ENCODE results near the gene SSUH2.

Gene SSUH2

GRCh38 chr3:8638994-8639658, 5.5 kb downstream of the SSUH2 start:
- no peak overlapping the region for H3K27ac ChIP-seq (ENCODE audit: extremely low read depth, low read depth, low read length)
- H3K9me3 ChIP-seq (ENCODE audit: control insufficient read depth, insufficient read depth, low read depth, low read length) = no peaks in the 10 kb centered on the region
- no peak overlapping the region for H3K4me3 ChIP-seq (ENCODE audit: low read depth, low read length)
- CTCF ChIA-PET = no interaction called here
- TF ChIP-seq, protein P1, sequence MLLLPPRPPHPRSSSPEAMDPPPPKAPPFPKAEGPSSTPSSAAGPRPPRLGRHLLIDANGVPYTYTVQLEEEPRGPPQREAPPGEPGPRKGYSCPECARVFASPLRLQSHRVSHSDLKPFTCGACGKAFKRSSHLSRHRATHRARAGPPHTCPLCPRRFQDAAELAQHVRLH (tag by site-specific recombination; IDR thresholded peaks at IDR 0.05) = no peak
- no peak for TF ChIP-seq PBX3 (CRISPR knock-in tag; IDR thresholded peaks at IDR 0.05)
- no peak for TF ChIP-seq SCRT1 (tag by site-specific recombination; IDR thresholded peaks at IDR 0.05; ENCODE audit: borderline replicate concordance)
- no peak for TF ChIP-seq ZNF184 (tag by site-specific recombination; IDR thresholded peaks at IDR 0.05)
- TF ChIP-seq, protein P2, sequence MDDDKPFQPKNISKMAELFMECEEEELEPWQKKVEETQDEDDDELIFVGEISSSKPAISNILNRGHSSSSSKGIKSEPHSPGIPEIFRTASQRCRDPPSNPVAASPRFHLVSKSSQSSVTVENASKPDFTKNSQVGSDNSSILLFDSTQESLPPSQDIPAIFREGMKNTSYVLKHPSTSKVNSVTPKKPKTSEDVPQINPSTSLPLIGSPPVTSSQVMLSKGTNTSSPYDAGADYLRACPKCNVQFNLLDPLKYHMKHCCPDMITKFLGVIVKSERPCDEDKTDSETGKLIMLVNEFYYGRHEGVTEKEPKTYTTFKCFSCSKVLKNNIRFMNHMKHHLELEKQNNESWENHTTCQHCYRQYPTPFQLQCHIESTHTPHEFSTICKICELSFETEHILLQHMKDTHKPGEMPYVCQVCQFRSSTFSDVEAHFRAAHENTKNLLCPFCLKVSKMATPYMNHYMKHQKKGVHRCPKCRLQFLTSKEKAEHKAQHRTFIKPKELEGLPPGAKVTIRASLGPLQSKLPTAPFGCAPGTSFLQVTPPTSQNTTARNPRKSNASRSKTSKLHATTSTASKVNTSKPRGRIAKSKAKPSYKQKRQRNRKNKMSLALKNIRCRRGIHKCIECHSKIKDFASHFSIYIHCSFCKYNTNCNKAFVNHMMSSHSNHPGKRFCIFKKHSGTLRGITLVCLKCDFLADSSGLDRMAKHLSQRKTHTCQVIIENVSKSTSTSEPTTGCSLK (tag by site-specific recombination; IDR thresholded peaks at IDR 0.05) = no peak
- no peak for TF ChIP-seq ZNF112 (tag by site-specific recombination; IDR thresholded peaks at IDR 0.05)
- TF ChIP-seq ZNF302 (tag by site-specific recombination; IDR thresholded peaks at IDR 0.05; ENCODE audit: low read depth) = no peak
- TF ChIP-seq, protein P3, sequence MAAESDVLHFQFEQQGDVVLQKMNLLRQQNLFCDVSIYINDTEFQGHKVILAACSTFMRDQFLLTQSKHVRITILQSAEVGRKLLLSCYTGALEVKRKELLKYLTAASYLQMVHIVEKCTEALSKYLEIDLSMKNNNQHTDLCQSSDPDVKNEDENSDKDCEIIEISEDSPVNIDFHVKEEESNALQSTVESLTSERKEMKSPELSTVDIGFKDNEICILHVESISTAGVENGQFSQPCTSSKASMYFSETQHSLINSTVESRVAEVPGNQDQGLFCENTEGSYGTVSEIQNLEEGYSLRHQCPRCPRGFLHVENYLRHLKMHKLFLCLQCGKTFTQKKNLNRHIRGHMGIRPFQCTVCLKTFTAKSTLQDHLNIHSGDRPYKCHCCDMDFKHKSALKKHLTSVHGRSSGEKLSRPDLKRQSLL (tag by site-specific recombination; IDR thresholded peaks at IDR 0.05) = no peak
- TF ChIP-seq ZSCAN16 (tag by site-specific recombination; IDR thresholded peaks at IDR 0.05) = no peak
- no peaks in the 10 kb centered on the region for H3K36me3 ChIP-seq (ENCODE audit: control insufficient read depth in 2 of 2, insufficient read depth in 1 of 2, low read length in 2 of 2)
- H3K4me1 ChIP-seq (ENCODE audit: control insufficient read depth, insufficient read depth, low read length) = no peaks in the 10 kb centered on the region
- POLR2A ChIA-PET = no interaction called here

DNA sequence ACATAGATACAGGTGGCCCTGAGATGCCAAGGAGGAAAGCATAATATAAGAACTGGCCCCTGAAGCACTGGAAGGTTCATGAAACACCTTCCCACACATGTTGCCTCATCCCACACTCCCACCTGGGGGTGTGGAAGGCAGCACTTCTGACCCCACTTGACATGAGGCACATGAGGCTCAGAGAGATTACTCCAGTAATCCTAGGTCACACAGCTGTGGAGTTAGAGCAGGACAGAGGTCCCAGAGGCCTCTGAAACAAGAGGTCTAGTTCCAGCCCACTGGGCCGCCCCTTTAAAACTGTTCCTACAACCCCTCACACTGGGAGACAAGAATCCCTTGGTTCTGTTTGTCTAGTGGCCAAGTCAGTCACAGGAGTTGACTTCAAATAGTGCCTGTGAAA, 7.2 kb downstream of the SSUH2 start:
- H3K4me3 ChIP-seq (ENCODE audit: low read depth, low read length) = no peak overlapping the region
- H3K27ac ChIP-seq (ENCODE audit: extremely low read depth, low read depth, low read length) = no peak overlapping the region
- H3K9me3 ChIP-seq (ENCODE audit: control insufficient read depth, insufficient read depth, low read depth, low read length) = no peaks in the 10 kb centered on the region
- H3K4me1 ChIP-seq (ENCODE audit: control insufficient read depth, insufficient read depth, low read length) = no peaks in the 10 kb centered on the region
- no peak for TF ChIP-seq ZNF184 (tag by site-specific recombination; IDR thresholded peaks at IDR 0.05)
- TF ChIP-seq ZNF623 (tag by site-specific recombination; IDR thresholded peaks at IDR 0.05) = no peak
- TF ChIP-seq ZNF132 (tag by site-specific recombination; IDR thresholded peaks at IDR 0.05; ENCODE audit: borderline replicate concordance) = no peak
- CTCF ChIA-PET = no interaction called here
- POLR2A ChIA-PET = no interaction called here
- no peaks in the 10 kb centered on the region for H3K36me3 ChIP-seq (ENCODE audit: control insufficient read depth in 2 of 2, insufficient read depth in 1 of 2, low read length in 2 of 2)

DNA sequence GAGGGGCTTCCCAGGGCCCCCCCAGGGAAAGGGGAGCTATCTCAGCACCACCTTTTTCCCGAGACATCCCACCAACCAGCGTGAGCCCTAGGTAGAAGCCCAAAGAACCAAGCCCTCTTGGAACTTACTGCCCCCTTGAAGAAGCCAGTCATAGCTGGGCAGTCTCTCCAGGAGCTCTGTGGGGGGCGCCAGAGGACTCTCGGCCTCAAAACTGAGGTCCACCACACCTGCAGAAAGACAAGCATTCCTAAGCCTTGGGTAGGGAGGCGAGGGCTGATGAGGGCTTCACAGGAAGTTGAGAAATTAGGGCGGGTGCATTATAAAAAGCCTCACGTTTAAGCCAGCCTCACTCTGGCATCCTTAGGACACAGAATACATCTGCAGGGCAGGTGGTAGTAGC, 9.0 kb downstream of the SSUH2 start:
- POLR2A ChIA-PET = no interaction called here

More for the DNA sequence above, 9.0 kb downstream of the SSUH2 start:
- no peaks in the 10 kb centered on the region for H3K9me3 ChIP-seq (ENCODE audit: control insufficient read depth, insufficient read depth, low read depth, low read length)
- TF ChIP-seq ZNF664 (tag by site-specific recombination; IDR thresholded peaks at IDR 0.05) (no peak), ZSCAN23 (tag by site-specific recombination; IDR thresholded peaks at IDR 0.05) (no peak), RBAK (tag by site-specific recombination; IDR thresholded peaks at IDR 0.05) (no peak), ZNF529 (tag by site-specific recombination; IDR thresholded peaks at IDR 0.05; ENCODE audit: insufficient replicate concordance) (no peak), ZFHX2 (tag by site-specific recombination; conservative IDR thresholded peaks at IDR 0.05) (no peak), ZNF514 (tag by site-specific recombination; IDR thresholded peaks at IDR 0.05) (no peak), PBX3 (CRISPR knock-in tag; IDR thresholded peaks at IDR 0.05) (no peak)
- H3K4me1 ChIP-seq (ENCODE audit: control insufficient read depth, insufficient read depth, low read length) = no peaks in the 10 kb centered on the region
- no peak overlapping the region for H3K27ac ChIP-seq (ENCODE audit: extremely low read depth, low read depth, low read length)
- no peaks in the 10 kb centered on the region for H3K36me3 ChIP-seq (ENCODE audit: control insufficient read depth in 2 of 2, insufficient read depth in 1 of 2, low read length in 2 of 2)
- no peak overlapping the region for H3K4me3 ChIP-seq (ENCODE audit: low read depth, low read length)
- CTCF ChIA-PET = interaction anchor here (0.6 to 1.9 kb wide), 6 partner anchors 9 to 315 kb away, joined by 3 to 5 read pairs (median 4); partner anchors contain the start of genes OXTR and SSUH2

Measured in HEK293 (cell line).